Osteoblast (primary cell): ENCODE data around the gene IRF8. TPM values are rescaled to one million over a fixed set of nuclear protein-coding genes. Genes with fewer than 3 reads are reported as not detected.

Experiments used
- DNase-seq: peaks from one replicate; pipeline ENCODE4 v3.0.0; 2011; ENCODE audit warnings: low spot score, mixed read lengths; ENCODE audit not compliant: insufficient read length; ENCODE audit errors: missing footprints
- H2AFZ ChIP-seq: 2 replicates; pipeline ENCODE4 v1.6.0; 2011; ENCODE audit warnings: mild to moderate bottlenecking, low read length
- H3K27ac ChIP-seq: 2 replicates; pipeline ENCODE4 v1.5.1; 2011; ENCODE audit warnings: mild to moderate bottlenecking, low read depth, low read length, moderate library complexity
- H3K27me3 ChIP-seq: 2 replicates; pipeline ENCODE4 v1.6.0; 2012; ENCODE audit warnings: mild to moderate bottlenecking, control low read depth, inconsistent platforms, low read length, moderate library complexity; ENCODE audit not compliant: insufficient read depth
- H3K36me3 ChIP-seq: 2 replicates; pipeline ENCODE4 v1.5.1; 2011; ENCODE audit warnings: mild to moderate bottlenecking, low read length, control low read depth, moderate library complexity; ENCODE audit not compliant: insufficient read depth
- H3K4me1 ChIP-seq: 2 replicates; pipeline ENCODE4 v1.5.1; 2011; ENCODE audit warnings: mild to moderate bottlenecking, low read length, control low read depth, moderate library complexity; ENCODE audit not compliant: insufficient read depth
- H3K4me2 ChIP-seq: 2 replicates; pipeline ENCODE4 v1.6.0; 2011; ENCODE audit warnings: mild to moderate bottlenecking, low read length; ENCODE audit not compliant: insufficient read depth
- H3K4me3 ChIP-seq: fragments of 200-600 bp; sonication (generic); 3 replicates; pipeline ENCODE4 v1.5.1; 2012; ENCODE audit warnings: mild to moderate bottlenecking, low read length, inconsistent platforms; ENCODE audit not compliant: insufficient read depth
- H3K79me2 ChIP-seq: 2 replicates; pipeline ENCODE4 v1.6.0; 2012; ENCODE audit warnings: mild to moderate bottlenecking, low read length, control low read depth, inconsistent platforms; ENCODE audit not compliant: insufficient read depth
- H3K9me3 ChIP-seq: 2 replicates; pipeline ENCODE4 v1.5.1; 2011; ENCODE audit warnings: low read depth, low read length, control low read depth
- H4K20me1 ChIP-seq: 2 replicates; pipeline ENCODE4 v1.6.0; 2012; ENCODE audit warnings: mild to moderate bottlenecking, low read length, control low read depth; ENCODE audit not compliant: insufficient read depth
- total RNA-seq: library from RNA; depleted of rRNA; stranded (reverse); fragments of >200 nt; gene quantifications from 2 replicates; pipeline ENCODE4 v1.2.3, GENCODE V29; 2012
- TF ChIP-seq, protein P1 (sequence below): IDR thresholded peaks from 2 replicates; pipeline ENCODE4 v1.5.1; 2011; ENCODE audit warnings: mild to moderate bottlenecking, low read depth, low read length, moderate library complexity; ENCODE audit errors: extremely low read depth

Gene IRF8
- total RNA-seq, 1 donor: 0.36 TPM

- no peaks in the 10 kb centered on the region for H4K20me1 ChIP-seq
- H3K27ac ChIP-seq: no peak overlapping the region
- no peaks in the 10 kb centered on the region for H3K4me1 ChIP-seq
- TF ChIP-seq, protein P1, sequence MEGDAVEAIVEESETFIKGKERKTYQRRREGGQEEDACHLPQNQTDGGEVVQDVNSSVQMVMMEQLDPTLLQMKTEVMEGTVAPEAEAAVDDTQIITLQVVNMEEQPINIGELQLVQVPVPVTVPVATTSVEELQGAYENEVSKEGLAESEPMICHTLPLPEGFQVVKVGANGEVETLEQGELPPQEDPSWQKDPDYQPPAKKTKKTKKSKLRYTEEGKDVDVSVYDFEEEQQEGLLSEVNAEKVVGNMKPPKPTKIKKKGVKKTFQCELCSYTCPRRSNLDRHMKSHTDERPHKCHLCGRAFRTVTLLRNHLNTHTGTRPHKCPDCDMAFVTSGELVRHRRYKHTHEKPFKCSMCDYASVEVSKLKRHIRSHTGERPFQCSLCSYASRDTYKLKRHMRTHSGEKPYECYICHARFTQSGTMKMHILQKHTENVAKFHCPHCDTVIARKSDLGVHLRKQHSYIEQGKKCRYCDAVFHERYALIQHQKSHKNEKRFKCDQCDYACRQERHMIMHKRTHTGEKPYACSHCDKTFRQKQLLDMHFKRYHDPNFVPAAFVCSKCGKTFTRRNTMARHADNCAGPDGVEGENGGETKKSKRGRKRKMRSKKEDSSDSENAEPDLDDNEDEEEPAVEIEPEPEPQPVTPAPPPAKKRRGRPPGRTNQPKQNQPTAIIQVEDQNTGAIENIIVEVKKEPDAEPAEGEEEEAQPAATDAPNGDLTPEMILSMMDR: no peak
- no peak overlapping the region for H2AFZ ChIP-seq
- no peaks in the 10 kb centered on the region for H3K36me3 ChIP-seq
- DNase-seq: no peak
- no peak overlapping the region for H3K4me3 ChIP-seq
- H3K27me3 ChIP-seq: peaks cover 3% of the 10 kb centered on the region
- H3K4me2 ChIP-seq: no peak overlapping the region
- H3K79me2 ChIP-seq: no peaks in the 10 kb centered on the region
- no peaks in the 10 kb centered on the region for H3K9me3 ChIP-seq
These were observed 44.7 kb downstream of the IRF8 start for GRCh38 chr16:85943711-85944110.

DNA sequence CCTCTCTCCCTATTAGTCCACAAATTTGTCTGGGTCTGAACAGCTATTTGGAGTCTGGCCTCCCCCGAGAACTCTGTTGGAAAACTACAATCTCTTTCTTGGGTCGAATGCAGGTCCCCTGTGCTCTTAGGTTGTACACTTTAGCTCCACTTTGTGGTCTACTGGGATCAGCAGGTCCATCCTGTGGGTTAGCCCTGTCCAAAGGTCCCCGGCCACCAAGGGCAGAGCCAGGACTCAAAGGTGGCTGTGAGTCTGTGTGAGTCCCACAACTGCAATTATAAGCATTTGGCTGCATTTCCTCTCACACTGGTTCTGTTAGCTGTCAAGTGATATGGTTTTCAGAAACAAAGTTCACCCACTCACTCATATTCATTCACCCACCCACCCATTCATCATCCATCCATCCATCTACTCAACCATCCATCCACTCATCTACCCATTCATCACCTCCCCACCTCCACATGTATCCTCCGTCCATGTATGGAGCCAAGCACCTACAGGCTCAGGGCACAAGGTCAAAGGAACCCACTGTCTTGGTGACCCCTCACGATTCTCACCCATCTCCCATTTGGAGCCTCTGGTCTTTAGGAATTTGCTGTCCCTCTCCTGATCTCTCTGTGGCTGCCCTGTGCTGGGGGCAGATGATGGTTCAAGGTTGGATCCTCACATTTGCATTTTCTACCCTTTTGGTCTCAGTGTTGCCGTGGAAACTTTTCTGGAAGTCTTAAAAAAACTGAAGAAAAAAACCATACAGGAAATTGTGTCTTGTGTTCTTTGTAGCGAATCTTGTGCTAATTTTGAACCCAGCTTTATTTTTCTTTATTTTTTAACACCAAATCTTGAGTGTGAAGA, 45.8 kb downstream of the IRF8 start:
- TF ChIP-seq, protein P1: no peak
- Histone ChIP-seq H3K9me3 (no peaks in the 10 kb centered on the region), H3K27me3 (peaks cover 3% of the 10 kb centered on the region), H3K79me2 (no peaks in the 10 kb centered on the region), H3K4me2 (no peak overlapping the region), H3K4me1 (no peaks in the 10 kb centered on the region), H3K36me3 (no peaks in the 10 kb centered on the region), H2AFZ (no peak overlapping the region), H3K4me3 (no peak overlapping the region), H4K20me1 (no peaks in the 10 kb centered on the region), H3K27ac (no peak overlapping the region)
- peak; percentile 87 for DNase-seq

GRCh38 chr16:85945424-85945751, 46.4 kb downstream of the IRF8 start:
- no peak overlapping the region for H2AFZ ChIP-seq
- peaks cover 3% of the 10 kb centered on the region for H3K27me3 ChIP-seq
- TF ChIP-seq, protein P1: no peak
- no peak for DNase-seq
- no peaks in the 10 kb centered on the region for H3K9me3 ChIP-seq
- H3K79me2 ChIP-seq: no peaks in the 10 kb centered on the region
- no peak overlapping the region for H3K27ac ChIP-seq
- no peaks in the 10 kb centered on the region for H4K20me1 ChIP-seq
- no peak overlapping the region for H3K4me2 ChIP-seq
- H3K36me3 ChIP-seq: no peaks in the 10 kb centered on the region
- H3K4me3 ChIP-seq: no peak overlapping the region
- H3K4me1 ChIP-seq: no peaks in the 10 kb centered on the region

GRCh38 chr16:85946541-85947124, 47.7 kb downstream of the IRF8 start:
- H3K4me1 ChIP-seq: no peaks in the 10 kb centered on the region
- H3K27me3 ChIP-seq: peaks cover 13% of the 10 kb centered on the region
- H3K4me2 ChIP-seq: no peak overlapping the region
- DNase-seq: no peak
- TF ChIP-seq, protein P1: no peak
- H2AFZ ChIP-seq: no peak overlapping the region
- no peaks in the 10 kb centered on the region for H3K36me3 ChIP-seq
- H3K4me3 ChIP-seq: no peak overlapping the region
- H3K27ac ChIP-seq: no peak overlapping the region
- H3K9me3 ChIP-seq: no peaks in the 10 kb centered on the region
- no peaks in the 10 kb centered on the region for H4K20me1 ChIP-seq
- no peaks in the 10 kb centered on the region for H3K79me2 ChIP-seq
